A172 (cell line): ENCODE results near the gene KLK15. TPM values are rescaled to one million over a fixed set of nuclear protein-coding genes. Genes with fewer than 3 reads are reported as not detected.
"Not testable (repeated sequence)": the region's sequence is repeated elsewhere in the genome, so short reads cannot be mapped to it uniquely, and the experiment has no call there.

ENCODE experiments used
- DNase-seq: peaks from one replicate; pipeline ENCODE4 v3.0.0-alpha.2; 2015; ENCODE audit warnings: low spot score
- total RNA-seq: library from RNA; depleted of rRNA; stranded (reverse); fragments of >200 nt; shearing (Covaris generic); gene quantifications from 2 replicates; pipeline ENCODE4 v1.2.3, GENCODE V29; 2014

KLK15 gene
- total RNA-seq, 1 experiment from 2014 or later: not detected

DNA sequence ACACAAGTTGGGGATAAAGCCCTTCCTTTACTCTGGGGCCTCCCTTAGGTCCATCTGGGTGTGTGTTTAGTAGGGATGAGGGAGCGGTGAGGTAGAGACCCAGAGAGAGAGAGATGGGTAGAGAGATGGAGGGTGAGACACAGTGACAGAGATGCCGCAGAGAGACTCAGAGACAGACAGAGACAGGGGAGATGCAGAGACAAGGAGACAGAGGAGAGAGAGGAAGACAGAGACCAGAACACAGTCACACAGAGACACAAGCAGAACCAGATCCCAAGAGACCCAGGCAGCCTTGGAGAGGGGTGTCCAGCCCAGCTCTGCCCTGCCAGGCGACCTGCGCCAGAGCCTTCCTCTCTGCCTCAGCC lies 12.1 kb downstream of the KLK15 start:
- no peak for DNase-seq

DNA sequence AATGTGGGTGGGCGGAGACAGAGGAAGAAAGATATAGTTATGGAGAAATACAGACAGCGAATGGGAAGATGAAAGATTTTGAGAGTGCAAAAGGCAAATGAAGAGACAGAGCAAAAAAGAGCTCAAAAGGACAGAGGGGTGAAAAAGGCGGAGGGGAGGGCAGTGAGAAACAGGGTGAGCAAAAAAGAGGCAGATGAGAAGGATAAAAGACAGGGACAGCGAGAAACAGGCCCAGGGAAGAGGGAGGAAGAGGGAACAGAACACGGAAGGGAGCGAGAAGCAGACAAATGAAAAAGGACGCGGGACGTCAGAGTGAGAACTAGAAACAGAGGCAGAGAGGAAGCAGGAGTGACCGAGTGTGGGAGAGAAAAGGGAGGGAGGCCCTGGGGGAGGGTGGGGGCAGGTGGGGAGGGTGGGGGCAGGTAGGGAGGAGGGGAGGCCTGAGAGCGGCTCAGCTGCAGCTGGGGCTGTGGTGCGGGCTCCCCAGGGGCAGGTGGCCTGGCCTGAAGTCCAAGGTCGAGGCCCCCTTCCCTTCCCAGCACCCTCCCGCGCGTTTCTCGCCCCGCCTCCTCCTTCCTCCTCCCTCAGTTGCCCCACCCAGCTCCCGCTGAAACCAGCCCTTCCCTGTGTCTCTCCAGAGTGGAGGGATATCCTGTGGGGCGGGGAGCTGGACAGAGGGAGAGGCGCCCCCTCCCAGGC lies 12.7 kb downstream of the KLK15 start:
- no peak for DNase-seq

DNA sequence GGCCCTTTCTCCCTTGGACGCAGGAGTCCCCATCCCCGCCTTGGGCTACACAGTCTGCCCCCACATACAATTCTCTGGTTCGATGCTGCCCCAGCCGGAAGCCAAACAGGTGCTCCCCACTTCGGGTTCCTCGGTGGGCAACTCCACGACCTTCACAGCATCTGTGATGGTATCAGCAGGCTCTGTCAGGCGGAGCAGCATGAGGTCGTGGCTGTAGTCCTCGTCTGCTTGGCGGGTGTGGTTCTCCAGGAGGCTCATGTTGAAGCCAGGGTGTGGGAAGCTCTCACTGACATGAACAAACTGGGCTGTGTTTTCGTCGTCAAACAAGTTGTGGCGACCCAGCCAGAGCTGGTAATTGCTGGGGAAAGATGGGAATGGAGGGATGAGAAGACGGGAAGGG lies 13.3 kb downstream of the KLK15 start:
- no peak for DNase-seq

GRCh38 chr19:50819636-50820035 lies 13.7 kb downstream of the KLK15 start:
- DNase-seq: no peak

- no peak for DNase-seq
Measured at GRCh38 chr19:50818859-50819472, 14.4 kb downstream of the KLK15 start.

DNA sequence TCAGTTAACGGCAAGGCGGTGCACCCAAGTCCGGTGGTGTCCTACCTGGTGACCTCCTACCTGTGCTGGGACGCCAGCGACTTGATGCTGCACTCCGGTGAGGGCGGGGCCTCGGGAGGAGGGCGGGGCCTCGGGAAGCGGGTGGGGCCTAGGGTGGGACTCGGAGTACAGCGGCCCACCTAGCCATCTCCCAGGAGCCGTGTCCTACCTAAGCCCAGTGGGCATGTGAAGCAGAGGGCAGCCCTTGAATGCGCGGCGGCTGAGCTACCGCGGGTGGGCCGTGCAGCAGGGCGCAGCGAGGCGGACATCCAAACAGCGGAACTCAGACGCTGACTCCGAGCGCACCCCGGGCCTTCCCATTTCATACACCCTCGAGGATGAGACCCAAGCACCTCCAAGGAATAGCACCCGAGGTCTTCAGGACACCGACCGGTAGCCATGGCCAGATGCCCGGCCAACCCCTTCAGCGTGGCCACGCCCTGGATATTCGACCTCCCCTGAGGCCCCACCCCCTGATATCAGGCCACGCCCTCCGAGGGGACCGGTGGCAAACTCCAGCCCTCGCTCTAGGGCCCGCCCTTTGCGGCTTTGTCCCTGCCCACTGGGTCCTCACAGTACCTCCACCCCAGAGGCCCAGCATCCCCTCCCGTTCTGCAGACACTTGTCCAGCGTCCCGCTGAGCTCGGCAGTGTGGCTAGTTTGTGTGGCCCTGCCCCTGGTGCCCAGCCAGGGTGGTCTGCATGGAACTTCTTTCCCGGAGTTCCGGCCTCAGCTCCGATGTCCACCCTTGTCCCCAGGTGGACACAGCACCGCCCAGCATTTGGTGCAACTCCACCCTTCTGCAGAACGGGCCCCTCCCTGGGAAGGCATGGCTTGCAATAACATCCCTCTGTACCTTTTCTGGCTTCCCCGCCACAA lies 15.2 kb downstream of the KLK15 start:
- no peak for DNase-seq

- no peak for DNase-seq
Measured at GRCh38 chr19:50815439-50815838, 17.9 kb downstream of the KLK15 start.

DNA sequence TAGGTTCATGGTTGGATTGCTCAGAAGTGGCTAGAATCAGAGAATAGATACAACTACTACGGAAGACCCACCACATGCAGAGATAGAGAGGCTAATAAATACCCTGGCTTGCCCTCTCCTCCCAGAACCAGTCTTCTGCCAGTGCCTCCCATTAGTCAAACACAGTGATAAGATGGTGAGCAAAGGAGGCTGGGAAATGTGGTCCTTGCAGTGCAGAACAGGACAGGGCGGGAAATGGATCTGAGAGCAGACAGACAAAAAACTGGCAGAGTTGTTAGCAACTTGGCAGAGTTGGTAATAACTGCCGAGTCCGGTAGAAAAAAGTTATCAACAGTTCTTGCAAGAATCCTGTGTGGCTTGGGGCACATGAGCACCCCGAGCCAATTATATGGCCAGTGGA lies 18.5 kb downstream of the KLK15 start:
- no peak for DNase-seq

GRCh38 chr19:50812474-50812873 lies 20.9 kb downstream of the KLK15 start:
- no peak for DNase-seq

- not testable (repeated sequence) for DNase-seq
Measured at GRCh38 chr19:50811622-50812238, 21.6 kb downstream of the KLK15 start.

DNA sequence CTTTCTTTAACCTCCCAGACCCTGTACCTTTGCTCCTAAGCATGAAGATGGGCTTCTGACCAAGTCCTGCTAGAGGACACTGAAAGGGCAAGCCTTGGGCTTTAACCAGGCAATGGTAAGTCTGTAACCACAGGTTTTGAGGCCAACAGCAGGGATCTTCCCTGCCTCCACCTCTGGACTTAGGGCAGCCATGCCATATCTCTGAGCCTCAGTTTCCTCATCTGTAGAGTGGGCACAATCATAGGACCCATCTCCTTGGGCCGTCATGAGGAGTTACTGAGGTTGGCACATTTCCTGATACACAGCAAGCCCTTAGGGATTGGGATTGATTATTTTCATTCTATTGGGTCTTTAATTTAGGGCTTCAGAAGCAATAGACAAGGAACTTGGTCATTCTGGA lies 24.5 kb downstream of the KLK15 start:
- DNase-seq: no peak

GRCh38 chr19:50804420-50805272 lies 28.7 kb downstream of the KLK15 start:
- peak; percentile 98 for DNase-seq

GRCh38 chr19:50803633-50804419 lies 29.5 kb downstream of the KLK15 start:
- no peak for DNase-seq

- no peak for DNase-seq
Measured at GRCh38 chr19:50801107-50801506, 32.3 kb downstream of the KLK15 start.

GRCh38 chr19:50799547-50799851 lies 33.9 kb downstream of the KLK15 start:
- DNase-seq: no peak

GRCh38 chr19:50798659-50799546 lies 34.5 kb downstream of the KLK15 start:
- no peak for DNase-seq

DNA sequence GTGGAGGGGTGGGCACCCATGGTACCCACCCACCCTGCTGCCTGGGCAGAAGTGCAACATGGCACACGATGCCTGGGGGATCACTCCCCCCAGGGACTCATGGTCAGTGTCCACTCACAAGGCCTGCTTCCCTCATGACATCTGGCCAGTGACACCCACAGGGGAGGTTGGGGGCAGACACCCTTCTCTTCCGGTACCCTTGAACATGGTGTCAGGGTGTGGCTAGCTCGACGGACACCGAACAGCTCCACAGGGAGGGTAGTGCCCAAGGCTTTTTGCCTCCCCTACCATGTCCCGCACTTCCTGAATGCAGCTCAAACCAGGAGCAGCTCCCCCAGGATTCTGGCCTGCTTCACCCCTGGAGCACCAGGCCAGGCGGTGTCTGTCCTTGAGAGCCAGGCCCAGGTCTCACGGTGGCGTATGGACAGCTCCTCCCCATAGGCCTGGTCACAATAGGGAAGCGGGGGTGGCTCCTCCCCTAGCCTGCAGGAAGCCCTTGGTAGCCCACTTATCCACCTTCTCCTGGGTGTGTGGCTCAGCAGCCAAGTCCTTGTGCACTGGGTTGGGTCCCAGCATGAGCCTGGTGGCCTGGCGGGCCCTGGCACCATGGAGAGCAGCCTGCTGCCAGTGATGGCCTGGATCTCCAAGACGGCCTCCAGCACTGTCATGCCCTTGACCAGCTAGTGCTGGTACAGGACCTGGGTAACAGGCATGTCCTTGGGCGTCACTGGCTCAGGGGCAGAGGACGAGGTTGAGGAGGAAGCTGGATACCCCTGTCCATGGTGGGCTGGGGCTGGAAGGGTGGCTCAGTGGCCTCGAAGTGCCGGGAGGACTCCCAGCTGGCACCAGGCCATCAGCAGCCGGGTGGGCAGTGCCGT lies 35.4 kb downstream of the KLK15 start:
- no peak for DNase-seq

DNA sequence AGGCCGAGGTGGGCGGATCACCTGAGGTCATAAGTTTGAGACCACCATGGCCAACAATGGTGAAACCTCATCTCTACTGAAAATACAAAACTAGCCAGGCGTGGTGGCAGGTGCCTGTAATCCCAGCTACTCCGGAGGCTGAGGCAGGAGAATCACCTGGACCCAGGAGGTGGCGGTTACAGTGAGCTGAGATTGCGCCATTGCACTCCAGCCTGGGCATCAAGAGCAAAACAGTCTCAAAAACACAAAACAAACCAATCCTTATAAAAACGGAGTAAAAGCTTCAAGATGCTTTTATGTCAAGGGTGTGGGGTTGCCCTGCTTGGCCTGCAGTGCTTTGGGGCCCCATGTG lies 36.0 kb downstream of the KLK15 start:
- DNase-seq: no peak
